RWPE1 (cell line): ENCODE measurements around the gene LRRC74B.

Experiments used
- CTCF ChIA-PET: fragments of 350-600 bp; sonication (Branson Sonifier 250); formaldehyde crosslinking; extraction: SDS; loops from one replicate; lab custom pipeline; 2021; lab: Yijun Ruan, JAX
- POLR2A ChIA-PET: fragments of 400-600 bp; formaldehyde crosslinking; extraction: SDS; loops from one replicate; lab custom pipeline; 2020; ENCODE audit warnings: antibody characterized with exemption; ENCODE audit not compliant: low non-redundant PET; lab: Yijun Ruan, JAX
- DNase-seq: peaks from one replicate; pipeline ENCODE4 v3.0.0; 2012; ENCODE audit warnings: low spot score
- H3K27ac ChIP-seq: fragments of 450-650 bp; 2 replicates; pipeline ENCODE4 v1.5.1; 2017
- CTCF ChIP-seq: fragments of 450-650 bp; conservative IDR thresholded peaks from 2 replicates; pipeline ENCODE4 v1.5.1; 2017; ENCODE audit warnings: low read depth, mild to moderate bottlenecking

LRRC74B gene

GRCh38 chr22:21101877-21102638 lies 56.3 kb downstream of the LRRC74B start:
- ChIA-PET POLR2A (no interaction called here), CTCF (interaction anchor here (0.7 kb wide), 1 partner anchor 486 kb away, joined by 4 read pairs; no protein-coding TSS in a partner anchor)
- H3K27ac ChIP-seq: peak overlapping the region; percentile 57
- DNase-seq: no peak
- TF ChIP-seq CTCF: no peak

DNA sequence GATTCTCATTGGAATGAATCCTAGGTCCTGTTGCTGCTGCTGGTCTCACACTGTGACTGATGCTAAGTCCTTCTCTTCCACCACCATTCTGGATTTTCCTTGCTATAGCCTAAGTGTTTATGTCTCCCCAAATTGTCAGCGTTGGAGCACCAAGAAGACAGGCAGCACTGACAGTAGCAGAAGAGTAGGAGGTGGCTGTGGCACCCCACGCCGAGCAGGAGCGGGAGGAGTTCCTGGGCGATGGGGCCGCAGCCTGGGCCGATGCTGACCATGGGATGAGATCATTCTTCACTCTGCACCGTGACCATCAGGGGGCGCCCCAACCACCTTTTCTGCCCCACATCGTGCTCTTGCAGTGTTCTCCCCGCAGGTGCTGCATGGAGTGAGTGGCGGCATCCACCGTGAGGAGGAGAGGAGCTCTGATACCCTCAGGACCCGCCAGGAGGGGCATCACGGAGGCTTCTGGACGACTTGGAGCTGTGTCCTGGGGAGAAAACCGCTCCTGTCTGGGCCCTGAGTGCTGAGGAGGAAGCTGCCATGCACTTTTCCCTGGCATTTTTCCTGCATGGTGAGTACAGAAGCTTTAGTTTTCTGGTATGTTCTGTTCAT lies 57.0 kb downstream of the LRRC74B start:
- POLR2A ChIA-PET: no interaction called here

DNA sequence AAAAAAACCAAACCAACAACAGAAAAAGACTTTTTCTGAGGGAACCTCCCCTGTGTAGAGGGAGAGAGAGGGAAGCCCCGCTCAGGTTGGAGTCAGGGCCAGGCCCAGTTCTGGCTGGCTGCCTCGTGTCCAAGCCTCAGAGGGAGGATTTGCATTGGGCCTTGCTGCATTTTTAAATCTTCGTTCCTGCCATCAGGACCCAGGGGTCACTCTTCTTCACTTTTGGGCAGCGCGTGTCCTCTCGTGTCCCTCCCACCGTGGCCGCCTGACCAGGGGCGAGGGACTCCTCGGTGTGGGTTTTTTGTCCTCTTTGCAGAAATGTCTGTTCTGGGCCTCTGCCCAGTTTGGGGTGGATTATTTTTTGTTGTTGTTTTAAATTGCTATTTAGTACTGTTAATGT lies 57.9 kb downstream of the LRRC74B start:
- CTCF ChIA-PET: interaction anchor here (0.6 kb wide), 1 partner anchor 868 kb away, joined by 4 read pairs; no protein-coding TSS in a partner anchor
- POLR2A ChIA-PET: no interaction called here
- H3K27ac ChIP-seq: no peak overlapping the region
- no peak for DNase-seq
- TF ChIP-seq CTCF: no peak

More for the DNA sequence above, 57.0 kb downstream of the LRRC74B start:
- CTCF ChIA-PET: interaction anchor here (0.6 to 0.7 kb wide), 2 partner anchors 485 to 867 kb away, joined by 4 read pairs; no protein-coding TSS in a partner anchor
- TF ChIP-seq CTCF: peak; percentile 33
- no peak overlapping the region for H3K27ac ChIP-seq
- DNase-seq: no peak

- ChIA-PET CTCF (no interaction called here), POLR2A (no interaction called here)
- H3K27ac ChIP-seq: no peak overlapping the region
- DNase-seq: no peak
- TF ChIP-seq CTCF: no peak
Measured at GRCh38 chr22:21104126-21104691, 58.5 kb downstream of the LRRC74B start.

- no peak overlapping the region for H3K27ac ChIP-seq
- CTCF ChIA-PET: no interaction called here
- DNase-seq: no peak
- no peak for TF ChIP-seq CTCF
- POLR2A ChIA-PET: no interaction called here
Measured at GRCh38 chr22:21105294-21105693, 59.5 kb downstream of the LRRC74B start.

DNA sequence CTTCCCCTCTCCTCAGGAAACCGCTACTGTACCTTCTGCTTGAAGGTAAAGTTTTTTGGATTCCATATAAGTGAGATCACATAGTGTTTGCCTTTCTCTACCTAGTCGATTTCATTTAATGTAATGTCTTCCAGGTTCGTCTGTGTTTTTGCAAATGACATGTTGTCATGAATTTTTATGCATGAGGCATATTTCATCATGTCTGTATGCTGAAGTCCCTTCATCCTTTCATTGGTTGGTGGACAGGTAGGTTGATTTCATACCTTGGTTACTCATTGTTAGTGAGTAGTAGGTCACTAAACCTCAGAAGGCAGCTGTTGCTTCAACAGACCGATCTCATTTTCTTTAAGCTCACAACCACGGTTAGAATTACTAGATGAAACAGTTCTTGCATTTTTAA lies 60.3 kb downstream of the LRRC74B start:
- no peak for DNase-seq
- TF ChIP-seq CTCF: no peak
- no peak overlapping the region for H3K27ac ChIP-seq
- CTCF ChIA-PET: no interaction called here
- POLR2A ChIA-PET: no interaction called here
